HCT116 (cell line): Measurements from ENCODE around the gene SOCS3. TPM values are rescaled to one million over a fixed set of nuclear protein-coding genes. Genes with fewer than 3 reads are reported as not detected.

ENCODE experiments used
- ATAC-seq: fragments of 200-7000 bp; cut with Tn5 transposase; 2 replicates; pipeline ENCODE4 v1.9.1; 2020; ENCODE audit warnings: mild to moderate bottlenecking, moderate library complexity
- BruUV-seq: library from RNA; stranded (reverse); fragments of 400-500 nt; replicated peaks from 2 replicates; lab custom pipeline; 2021; lab: Mats Ljungman, UMichigan
- CTCF ChIA-PET: fragments of 300-600 bp; sonication (Branson Sonifier 250); formaldehyde crosslinking; loops from one replicate; lab custom pipeline; 2021; ENCODE audit warnings: antibody characterized with exemption; lab: Charles Lee
- POLR2A ChIA-PET: fragments of 300-600, 350-600 bp; sonication (Branson Sonifier 250); formaldehyde crosslinking; loops from one replicate; lab custom pipeline; 2021; ENCODE audit warnings: antibody characterized with exemption; lab: Charles Lee
- RAD21 ChIA-PET, 2 experiments: fragments of 300-600 bp; sonication (Branson Sonifier 250); formaldehyde crosslinking; loops; one replicate each; lab custom pipeline; 2023; ENCODE audit warnings: low total read pairs in 2 of 2; ENCODE audit not compliant: uncharacterized antibody in 2 of 2, unreplicated experiment in 2 of 2, low non-redundant PET in 1 of 2; lab: Charles Lee
- DNase-seq: peaks from one replicate; pipeline ENCODE4 v3.0.0-alpha.2; 2010; ENCODE audit warnings: low read depth, low spot score
- H2AFZ ChIP-seq: fragments of 200-600 bp; shearing (Covaris generic), sonication (generic); 2 replicates; pipeline ENCODE4 v1.6.1; 2017; ENCODE audit warnings: low read depth, mixed run types, mixed read lengths, antibody characterized with exemption, low read length; ENCODE audit not compliant: poor library complexity, severe bottlenecking
- H3K27ac ChIP-seq: 2 replicates; pipeline ENCODE4 v1.5.1; 2012; ENCODE audit warnings: low read depth, low read length
- H3K27me3 ChIP-seq: fragments of 200-600 bp; sonication (generic); 2 replicates; pipeline ENCODE4 v1.6.1; 2016; ENCODE audit warnings: mixed run types, low read length, mixed read lengths; ENCODE audit not compliant: insufficient read depth
- H3K36me3 ChIP-seq, 2 experiments: fragments of 200-500 bp in 1 of 2; fragments of 200-600 bp in 1 of 2; sonication (Bioruptor generic) in 1 of 2; sonication (generic) in 1 of 2; 2 replicates each; pipeline versions ENCODE4 v1.5.1 to v1.6.1; 2014 to 2016; ENCODE audit warnings: low read length in 2 of 2, inconsistent platforms in 1 of 2, mixed read lengths in 1 of 2, mixed run types in 1 of 2; ENCODE audit not compliant: insufficient read depth in 2 of 2, control insufficient read depth in 1 of 2
- H3K4me1 ChIP-seq, 2 experiments: fragments of 200-600 bp in 1 of 2; sonication (generic) in 1 of 2; 2 replicates each; pipeline versions ENCODE4 v1.5.1 to v1.6.1; 2012 to 2017; ENCODE audit warnings: low read length in 2 of 2, inconsistent platforms in 1 of 2, mild to moderate bottlenecking in 1 of 2, mixed read lengths in 1 of 2, mixed run types in 1 of 2, moderate library complexity in 1 of 2; ENCODE audit not compliant: insufficient read depth in 2 of 2, control insufficient read depth in 1 of 2
- H3K4me2 ChIP-seq: fragments of 200-600 bp; sonication (generic); 2 replicates; pipeline ENCODE4 v1.6.1; 2017; ENCODE audit warnings: mixed run types, low read length, mixed read lengths
- H3K4me3 ChIP-seq, 2 experiments: fragments of 200-600 bp in 1 of 2; sonication (generic) in 1 of 2; replicated peaks in 1 of 2; 2 replicates each; pipeline ENCODE4 v1.5.1; 2011 to 2016; ENCODE audit warnings: low read length in 2 of 2, control low read depth in 1 of 2, low read depth in 1 of 2, mild to moderate bottlenecking in 1 of 2, mixed read lengths in 1 of 2, mixed run types in 1 of 2
- H3K79me2 ChIP-seq: fragments of 200-600 bp; sonication (generic); 2 replicates; pipeline ENCODE4 v1.6.1; 2017; ENCODE audit warnings: mild to moderate bottlenecking, mixed run types, low read length, moderate library complexity, mixed read lengths; ENCODE audit not compliant: insufficient read depth
- H3K9ac ChIP-seq: fragments of 200-600 bp; sonication (generic); 2 replicates; pipeline ENCODE4 v1.6.1; 2016; ENCODE audit warnings: low read length, mixed read lengths
- H3K9me2 ChIP-seq: fragments of 200-600 bp; sonication (generic), shearing (Covaris generic); 2 replicates; pipeline ENCODE4 v1.6.1; 2017; ENCODE audit warnings: mixed run types, mild to moderate bottlenecking, moderate library complexity; ENCODE audit not compliant: insufficient read depth
- H3K9me3 ChIP-seq, 2 experiments: fragments of 200-500 bp in 1 of 2; fragments of 200-600 bp in 1 of 2; sonication (Bioruptor generic) in 1 of 2; sonication (generic) in 1 of 2; 2 replicates each; pipeline ENCODE4 v1.6.1; 2014 to 2017; ENCODE audit warnings: low read length in 2 of 2, mixed read lengths in 2 of 2, inconsistent platforms in 1 of 2, low read depth in 1 of 2, mild to moderate bottlenecking in 1 of 2, mixed run types in 1 of 2, moderate library complexity in 1 of 2; ENCODE audit not compliant: control insufficient read depth in 1 of 2, insufficient read depth in 1 of 2
- H4K20me1 ChIP-seq: fragments of 200-600 bp; sonication (generic), shearing (Covaris generic); 2 replicates; pipeline ENCODE4 v1.6.1; 2017; ENCODE audit warnings: mixed run types, mild to moderate bottlenecking, moderate library complexity; ENCODE audit not compliant: insufficient read depth
- CBX3 ChIP-seq: IDR thresholded peaks from 2 replicates; pipeline ENCODE4 v1.6.1; 2012; ENCODE audit warnings: low read depth
- EGR1 ChIP-seq: IDR thresholded peaks from 2 replicates; pipeline ENCODE4 v1.6.1; 2012; ENCODE audit warnings: low read depth
- EZH2 ChIP-seq: fragments of 200-600 bp; sonication (generic); IDR thresholded peaks from 2 replicates; pipeline ENCODE4 v1.6.1; 2017; ENCODE audit warnings: antibody characterized with exemption, mixed run types
- POLR2A ChIP-seq: IDR thresholded peaks from 2 replicates; pipeline ENCODE4 v1.7.0; 2011; ENCODE audit warnings: borderline replicate concordance; ENCODE audit not compliant: insufficient read depth, insufficient read length; ENCODE audit errors: extremely low read depth
- TCF7L2 ChIP-seq: IDR thresholded peaks from 2 replicates; pipeline ENCODE4 v1.7.0; 2011; ENCODE audit warnings: borderline replicate concordance, inconsistent platforms; ENCODE audit not compliant: insufficient read depth, insufficient read length; ENCODE audit errors: extremely low read depth
- ZBTB33 ChIP-seq: IDR thresholded peaks from 2 replicates; pipeline ENCODE4 v1.6.1; 2011; ENCODE audit warnings: mild to moderate bottlenecking, low read length, moderate library complexity; ENCODE audit not compliant: insufficient replicate concordance; ENCODE audit errors: extremely low read depth
- ZFX ChIP-seq: fragments of 450-650 bp; IDR thresholded peaks from 2 replicates; pipeline ENCODE4 v1.6.1; 2017
- ZNF274 ChIP-seq: fragments of 200-500 bp; sonication (Bioruptor generic); IDR thresholded peaks from 2 replicates; pipeline ENCODE4 v1.6.1; 2014; ENCODE audit warnings: mild to moderate bottlenecking, low read depth, low read length, inconsistent platforms
- intact Hi-C: fragments of 100-400 bp; cut with micrococcal nuclease; formaldehyde crosslinking; loops from 2 replicates; pipeline ENCODE4 v1.10.0; 2022
- total RNA-seq: library from RNA; stranded (reverse); gene quantifications from one replicate; pipeline ENCODE4 v1.2.1, GENCODE V29; 2021; ENCODE audit not compliant: unreplicated experiment
- TF ChIP-seq, protein P1 (sequence below), 3 experiments: fragments of 200-600 bp in 1 of 3; sonication (generic) in 1 of 3; IDR thresholded peaks in 2 of 3; conservative IDR thresholded peaks in 1 of 3; 2 replicates each; pipeline ENCODE4 v1.5.1; 2012 to 2017; ENCODE audit warnings: low read depth in 2 of 3, low read length in 2 of 3, antibody characterized with exemption in 1 of 3, borderline replicate concordance in 1 of 3, control low read depth in 1 of 3, mild to moderate bottlenecking in 1 of 3, mixed read lengths in 1 of 3, mixed run types in 1 of 3, moderate library complexity in 1 of 3; ENCODE audit not compliant: insufficient read depth in 1 of 3

SOCS3 gene
- total RNA-seq, 1 experiment from 2014 or later, result 26.7 TPM

DNA sequence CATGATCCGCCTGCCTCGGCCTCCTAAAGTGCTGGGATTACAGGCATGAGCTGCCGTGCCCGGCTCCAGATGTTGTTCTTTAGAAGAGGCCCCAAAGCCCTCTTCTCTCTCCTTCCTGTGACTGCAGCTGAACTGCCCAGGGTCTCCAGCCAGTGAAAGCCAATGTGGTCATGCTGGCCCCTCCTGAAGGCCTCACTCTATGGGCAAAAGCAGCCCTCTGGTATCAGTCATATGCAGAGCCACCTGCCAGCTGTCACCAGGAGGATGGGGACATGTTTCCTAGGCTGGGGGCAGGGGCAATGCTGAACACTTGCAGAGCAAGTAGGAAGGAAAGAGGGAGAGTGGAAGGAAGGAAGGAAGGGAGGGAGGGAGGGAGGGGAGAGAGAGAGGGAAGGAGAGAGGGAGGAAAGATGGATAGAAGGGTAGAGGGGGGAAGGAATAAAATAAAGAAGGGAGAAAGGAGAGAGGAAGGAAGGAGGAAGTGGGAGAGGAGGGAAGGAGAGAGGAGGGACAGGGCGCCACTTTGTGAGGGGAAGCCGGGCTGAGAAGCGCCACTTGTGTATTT, 36.0 kb downstream of the SOCS3 start:
- POLR2A ChIA-PET, result interaction anchor here (0.8 to 1.4 kb wide), 2 partner anchors 8 to 10 kb away, joined by 4 read pairs; no protein-coding TSS in a partner anchor

More for the DNA sequence above, 36.0 kb downstream of the SOCS3 start:
- Histone ChIP-seq H3K9me3 (no peaks in the 10 kb centered on the region), H3K9me2 (no peaks in the 10 kb centered on the region), H3K4me3 (no peak overlapping the region), H3K36me3 (no peaks in the 10 kb centered on the region), H2AFZ (no peak overlapping the region), H3K4me2 (no peak overlapping the region), H3K9ac (no peak overlapping the region; the same call in 1 of the 2 replicates), H3K79me2 (no peaks in the 10 kb centered on the region), H3K4me1 (peaks cover 25 to 66% of the 10 kb centered on the region in 2 experiments), H4K20me1 (no peaks in the 10 kb centered on the region), H3K27me3 (no peaks in the 10 kb centered on the region), H3K27ac (no peak overlapping the region; the same call in 1 of the 2 replicates)
- DNase-seq (no peak), ATAC-seq (no peak)
- no peak for TF ChIP-seq POLR2A
- TF ChIP-seq EGR1, result no peak
- TF ChIP-seq ZBTB33, result no peak
- no peak for TF ChIP-seq CBX3
- TF ChIP-seq TCF7L2, result no peak
- TF ChIP-seq, protein P1, sequence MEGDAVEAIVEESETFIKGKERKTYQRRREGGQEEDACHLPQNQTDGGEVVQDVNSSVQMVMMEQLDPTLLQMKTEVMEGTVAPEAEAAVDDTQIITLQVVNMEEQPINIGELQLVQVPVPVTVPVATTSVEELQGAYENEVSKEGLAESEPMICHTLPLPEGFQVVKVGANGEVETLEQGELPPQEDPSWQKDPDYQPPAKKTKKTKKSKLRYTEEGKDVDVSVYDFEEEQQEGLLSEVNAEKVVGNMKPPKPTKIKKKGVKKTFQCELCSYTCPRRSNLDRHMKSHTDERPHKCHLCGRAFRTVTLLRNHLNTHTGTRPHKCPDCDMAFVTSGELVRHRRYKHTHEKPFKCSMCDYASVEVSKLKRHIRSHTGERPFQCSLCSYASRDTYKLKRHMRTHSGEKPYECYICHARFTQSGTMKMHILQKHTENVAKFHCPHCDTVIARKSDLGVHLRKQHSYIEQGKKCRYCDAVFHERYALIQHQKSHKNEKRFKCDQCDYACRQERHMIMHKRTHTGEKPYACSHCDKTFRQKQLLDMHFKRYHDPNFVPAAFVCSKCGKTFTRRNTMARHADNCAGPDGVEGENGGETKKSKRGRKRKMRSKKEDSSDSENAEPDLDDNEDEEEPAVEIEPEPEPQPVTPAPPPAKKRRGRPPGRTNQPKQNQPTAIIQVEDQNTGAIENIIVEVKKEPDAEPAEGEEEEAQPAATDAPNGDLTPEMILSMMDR (IDR thresholded peaks at IDR 0.05 in 2 of 3, conservative IDR thresholded peaks at IDR 0.05 in 1 of 3; ENCODE audit: borderline replicate concordance in 1 of 3, insufficient read depth in 1 of 3, low read depth in 2 of 3, low read length in 2 of 3), result no peak
- TF ChIP-seq ZNF274, result no peak
- TF ChIP-seq EZH2, result no peak
- no peak for TF ChIP-seq ZFX
- intact Hi-C loops, result no loop called here
- BruUV-seq, result no TSS peak
- ChIA-PET RAD21 (no interaction called here), CTCF (no interaction called here)
